ENCODE results near the gene RPAP2.

Gene RPAP2

GRCh38 chr1:92447033-92447681 is 148.3 kb downstream of the RPAP2 start:
- no peaks in the 10 kb centered on the region for H3K27me3 ChIP-seq (ENCODE audit: insufficient read depth, low read depth)
- H4K20me1 ChIP-seq (ENCODE audit: insufficient read depth), result no peaks in the 10 kb centered on the region
- H3K4me3 ChIP-seq (IDR thresholded peaks at IDR 0.05; ENCODE audit: insufficient read depth, low read depth, low read length), result no peak overlapping the region
- H3K27ac ChIP-seq, result no peak overlapping the region
- H3K79me2 ChIP-seq (ENCODE audit: insufficient read depth, low read depth), result no peaks in the 10 kb centered on the region
- no peak overlapping the region for H2AFZ ChIP-seq (ENCODE audit: low read depth)
- no peak overlapping the region for H3K9ac ChIP-seq
- no peaks in the 10 kb centered on the region for H3K4me1 ChIP-seq (ENCODE audit: low read depth, poor library complexity, severe bottlenecking)
- TF ChIP-seq, protein P1, sequence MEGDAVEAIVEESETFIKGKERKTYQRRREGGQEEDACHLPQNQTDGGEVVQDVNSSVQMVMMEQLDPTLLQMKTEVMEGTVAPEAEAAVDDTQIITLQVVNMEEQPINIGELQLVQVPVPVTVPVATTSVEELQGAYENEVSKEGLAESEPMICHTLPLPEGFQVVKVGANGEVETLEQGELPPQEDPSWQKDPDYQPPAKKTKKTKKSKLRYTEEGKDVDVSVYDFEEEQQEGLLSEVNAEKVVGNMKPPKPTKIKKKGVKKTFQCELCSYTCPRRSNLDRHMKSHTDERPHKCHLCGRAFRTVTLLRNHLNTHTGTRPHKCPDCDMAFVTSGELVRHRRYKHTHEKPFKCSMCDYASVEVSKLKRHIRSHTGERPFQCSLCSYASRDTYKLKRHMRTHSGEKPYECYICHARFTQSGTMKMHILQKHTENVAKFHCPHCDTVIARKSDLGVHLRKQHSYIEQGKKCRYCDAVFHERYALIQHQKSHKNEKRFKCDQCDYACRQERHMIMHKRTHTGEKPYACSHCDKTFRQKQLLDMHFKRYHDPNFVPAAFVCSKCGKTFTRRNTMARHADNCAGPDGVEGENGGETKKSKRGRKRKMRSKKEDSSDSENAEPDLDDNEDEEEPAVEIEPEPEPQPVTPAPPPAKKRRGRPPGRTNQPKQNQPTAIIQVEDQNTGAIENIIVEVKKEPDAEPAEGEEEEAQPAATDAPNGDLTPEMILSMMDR (conservative IDR thresholded peaks at IDR 0.05; ENCODE audit: low read depth, low read length), result no peak
- H3K4me2 ChIP-seq, result no peak overlapping the region
- no peaks in the 10 kb centered on the region for H3K36me3 ChIP-seq (ENCODE audit: insufficient read depth)

DNA sequence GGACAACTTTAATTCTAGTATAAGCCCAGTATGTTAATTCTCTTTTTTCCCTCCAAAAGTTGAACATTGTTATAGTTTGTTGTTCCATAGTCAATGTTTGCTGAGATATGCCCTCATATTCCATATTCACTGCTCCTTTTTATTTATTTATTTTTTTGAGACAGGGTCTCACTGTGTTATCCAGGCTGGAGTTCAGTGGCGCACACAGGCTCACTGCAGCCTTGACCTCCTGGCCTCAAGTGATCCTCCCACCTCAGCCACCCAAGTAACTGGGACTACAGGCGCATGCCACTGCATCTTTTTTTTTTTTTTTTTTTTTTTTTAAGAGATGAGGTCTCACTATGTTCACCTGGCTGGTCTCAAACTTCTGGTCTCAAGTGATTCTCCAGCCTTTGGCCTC is 149.1 kb downstream of the RPAP2 start:
- TF ChIP-seq, protein P1 (conservative IDR thresholded peaks at IDR 0.05; ENCODE audit: low read depth, low read length), result no peak
- Histone ChIP-seq H3K27me3 (ENCODE audit: insufficient read depth, low read depth) (no peaks in the 10 kb centered on the region), H3K4me2 (no peak overlapping the region), H2AFZ (ENCODE audit: low read depth) (no peak overlapping the region), H3K4me1 (ENCODE audit: low read depth, poor library complexity, severe bottlenecking) (no peaks in the 10 kb centered on the region), H3K79me2 (ENCODE audit: insufficient read depth, low read depth) (no peaks in the 10 kb centered on the region), H3K9ac (no peak overlapping the region), H3K36me3 (ENCODE audit: insufficient read depth) (no peaks in the 10 kb centered on the region), H3K4me3 (IDR thresholded peaks at IDR 0.05; ENCODE audit: insufficient read depth, low read depth, low read length) (no peak overlapping the region), H4K20me1 (ENCODE audit: insufficient read depth) (no peaks in the 10 kb centered on the region), H3K27ac (no peak overlapping the region)

All from KMS-11 (cell line).